Measurements from ENCODE around the gene KIAA2012.
"Not testable (repeated sequence)": the region's sequence is repeated elsewhere in the genome, so short reads cannot be mapped to it uniquely, and the experiment has no call there.

KIAA2012 gene

DNA sequence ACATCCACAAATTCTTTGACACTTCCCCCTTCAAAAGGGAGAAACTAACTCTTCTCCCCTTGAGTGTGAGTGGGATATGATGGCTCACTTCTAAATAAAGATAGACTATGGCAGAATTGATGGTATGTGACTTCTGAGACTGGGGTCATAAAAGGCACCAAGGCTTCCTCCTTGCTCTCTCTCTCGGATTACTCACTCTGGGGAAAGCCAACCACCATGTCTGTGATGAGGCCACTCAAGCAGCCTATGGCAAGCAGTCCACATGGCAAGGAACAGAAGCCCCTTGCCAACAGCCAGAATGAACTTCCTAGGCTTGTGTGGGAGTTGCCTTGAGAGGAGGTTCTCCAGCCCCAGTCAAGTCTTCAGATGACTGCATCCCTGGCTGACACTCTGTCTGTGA, 43.6 kb downstream of the KIAA2012 start:
- no peak for DNase-seq (ENCODE audit: low read depth)

- no peak for DNase-seq (ENCODE audit: low read depth)
These were observed 45.1 kb downstream of the KIAA2012 start for GRCh38 chr2:202118168-202118567.

- no peak for DNase-seq (ENCODE audit: low read depth)
These were observed 47.8 kb downstream of the KIAA2012 start for GRCh38 chr2:202120828-202121227.

DNA sequence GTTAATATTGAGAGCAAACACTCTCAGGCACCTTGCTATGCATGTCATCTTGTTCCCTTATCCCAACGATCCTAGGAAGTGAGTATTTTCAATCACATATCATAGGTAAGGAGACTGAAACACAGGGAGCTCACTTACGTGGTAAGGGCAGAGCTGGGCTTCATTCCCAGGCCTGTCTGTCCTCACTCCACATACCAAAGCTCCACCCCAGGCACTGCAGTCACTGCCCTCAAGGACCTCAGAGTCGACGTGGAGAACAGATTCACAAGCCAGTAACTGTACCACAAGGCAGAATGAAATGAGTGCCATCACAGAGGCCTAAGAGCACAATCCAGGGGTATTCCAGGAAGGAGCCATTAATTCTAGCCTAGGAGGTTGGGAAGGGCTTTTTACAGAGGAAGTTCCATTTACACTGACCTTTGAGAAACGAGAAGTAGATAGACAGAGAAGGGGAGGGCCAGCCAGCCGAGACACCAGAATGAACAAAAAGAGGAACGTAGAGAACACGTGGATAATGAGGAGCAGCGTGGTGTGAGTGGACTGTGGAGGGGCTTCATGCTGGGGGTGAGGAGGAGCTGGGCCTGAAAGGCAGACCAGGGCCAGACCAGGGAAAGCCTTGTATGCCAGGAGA, 48.6 kb downstream of the KIAA2012 start:
- no peak for DNase-seq (ENCODE audit: low read depth)

- no peak for DNase-seq (ENCODE audit: low read depth)
These were observed 49.1 kb downstream of the KIAA2012 start for GRCh38 chr2:202122163-202122540.

- no peak for DNase-seq (ENCODE audit: low read depth)
These were observed 50.1 kb downstream of the KIAA2012 start for GRCh38 chr2:202122980-202123720.

GRCh38 chr2:202124286-202124685, 51.2 kb downstream of the KIAA2012 start:
- no peak for DNase-seq (ENCODE audit: low read depth)

DNA sequence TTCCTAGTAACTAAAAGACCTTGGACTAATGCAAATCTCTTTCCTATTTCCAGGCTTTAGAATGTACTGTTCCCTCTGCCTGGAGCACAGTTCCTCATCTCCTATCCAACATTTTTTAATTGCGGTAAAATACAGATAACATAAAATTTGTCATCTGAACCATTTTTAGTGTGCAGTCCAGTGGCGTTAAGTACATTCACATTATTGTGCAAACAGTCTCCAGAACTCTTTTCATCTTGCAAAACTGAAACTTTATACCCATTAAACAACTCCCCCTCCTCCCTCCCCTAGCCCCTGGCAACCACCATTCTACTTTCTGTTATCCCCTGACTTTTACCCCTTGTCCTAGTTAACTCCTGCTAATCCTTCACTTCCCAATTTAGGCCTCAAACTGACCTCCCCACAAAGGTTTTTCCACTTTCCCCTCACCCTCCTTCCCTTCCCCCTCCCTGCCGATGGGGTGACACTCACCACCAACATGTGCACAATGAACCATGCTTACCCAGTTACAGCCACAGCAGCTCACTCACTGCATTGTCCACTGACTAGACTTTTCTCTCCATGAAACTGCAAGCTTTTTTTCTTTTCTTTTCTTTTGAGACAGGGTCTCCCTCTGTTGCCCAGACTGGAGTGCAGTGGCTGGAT, 54.8 kb downstream of the KIAA2012 start:
- DNase-seq (ENCODE audit: low read depth), result no peak

- DNase-seq (ENCODE audit: low read depth), result no peak
These were observed 56.8 kb downstream of the KIAA2012 start for GRCh38 chr2:202129841-202130240.

DNA sequence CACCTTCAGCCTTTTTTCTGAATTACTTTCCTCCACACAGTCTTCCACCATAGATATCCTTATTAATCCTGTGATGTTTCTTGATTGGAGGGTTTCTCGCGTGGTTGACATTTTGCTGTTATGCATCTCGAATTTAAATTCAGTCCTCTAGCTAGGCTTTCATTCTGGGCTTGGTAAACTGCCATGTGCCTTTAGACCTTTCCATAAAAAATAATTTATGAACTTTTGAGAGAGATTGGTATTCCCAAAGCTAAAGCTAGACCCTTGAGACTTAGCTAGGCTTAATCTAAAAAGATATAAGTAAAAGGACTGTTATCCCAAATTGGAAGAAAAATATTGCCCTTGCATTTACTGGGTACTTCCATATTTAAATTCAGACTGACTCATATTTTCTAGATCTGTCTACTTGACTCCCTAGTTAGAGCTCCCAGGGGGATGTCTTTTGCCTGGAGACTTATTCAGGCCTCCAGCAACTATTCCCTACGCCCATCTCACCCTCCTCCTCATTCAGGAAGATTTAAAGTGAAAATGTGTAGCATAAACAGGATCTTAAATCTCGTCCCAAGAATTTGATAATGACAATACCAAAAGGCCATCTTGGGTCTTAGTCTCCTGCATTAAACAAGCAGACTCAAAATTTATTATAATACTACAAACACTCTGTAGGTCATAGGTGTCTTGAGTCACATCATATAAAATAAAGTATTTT, 60.3 kb downstream of the KIAA2012 start:
- DNase-seq (ENCODE audit: low read depth), result no peak

GRCh38 chr2:202133909-202134265, 60.8 kb downstream of the KIAA2012 start:
- DNase-seq (ENCODE audit: low read depth), result no peak

DNA sequence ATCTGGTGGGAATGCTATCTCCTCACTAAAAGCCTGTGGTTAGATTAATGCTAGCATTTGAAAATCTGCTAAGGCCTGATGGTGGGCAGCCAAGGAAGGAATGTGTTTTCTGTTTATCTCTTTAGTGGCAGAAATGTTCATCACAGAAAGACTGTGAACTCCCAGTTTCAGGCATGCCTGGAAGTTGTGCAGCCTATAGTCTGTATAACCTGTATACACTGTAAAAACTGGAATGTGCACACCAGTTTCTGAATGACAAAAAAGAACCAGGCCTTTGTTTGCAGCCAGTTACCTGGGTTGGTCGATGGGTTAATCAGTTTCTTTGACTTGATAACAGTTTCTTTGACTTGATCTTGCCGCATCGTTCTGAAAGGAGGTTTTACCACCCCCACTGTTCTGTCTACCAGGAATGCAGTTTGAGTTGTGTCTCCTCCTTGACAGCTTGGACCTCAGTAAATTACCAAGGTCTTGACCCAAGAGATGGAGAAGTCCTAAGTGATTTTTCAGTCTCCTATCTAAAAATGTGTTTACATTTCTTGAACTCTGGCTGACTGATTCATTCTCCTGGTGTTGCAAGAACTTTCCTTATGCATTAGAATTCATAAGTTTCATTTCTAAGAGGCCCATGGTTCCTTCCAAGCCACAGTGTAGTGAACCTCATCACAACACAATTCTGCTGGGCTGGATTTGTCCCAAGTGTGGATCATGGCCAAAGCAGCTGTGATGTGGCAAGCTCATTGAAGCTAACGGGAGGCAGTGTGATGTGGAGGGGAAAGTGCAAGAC, 62.2 kb downstream of the KIAA2012 start:
- DNase-seq (ENCODE audit: low read depth), result no peak

DNA sequence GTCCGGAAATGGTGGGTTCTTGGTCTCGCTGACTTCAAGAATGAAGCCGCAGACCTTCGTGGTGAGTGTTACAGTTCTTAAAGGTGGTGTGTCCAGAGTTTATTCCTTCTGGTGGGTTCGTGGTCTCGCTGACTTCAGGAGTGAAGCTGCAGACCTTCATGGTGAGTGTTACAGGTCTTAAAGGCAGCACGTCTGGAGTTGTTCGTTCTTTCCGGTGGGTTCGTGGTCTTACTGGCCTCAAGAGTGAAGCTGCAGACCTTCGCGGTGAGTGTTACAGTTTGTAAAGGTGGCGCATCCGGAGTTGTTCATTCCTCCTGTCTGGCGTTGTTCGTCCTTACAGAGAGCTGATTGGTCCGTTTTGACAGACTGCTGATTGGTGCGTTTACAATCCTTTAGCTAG, 63.0 kb downstream of the KIAA2012 start:
- DNase-seq (ENCODE audit: low read depth), result not testable (repeated sequence)

DNA sequence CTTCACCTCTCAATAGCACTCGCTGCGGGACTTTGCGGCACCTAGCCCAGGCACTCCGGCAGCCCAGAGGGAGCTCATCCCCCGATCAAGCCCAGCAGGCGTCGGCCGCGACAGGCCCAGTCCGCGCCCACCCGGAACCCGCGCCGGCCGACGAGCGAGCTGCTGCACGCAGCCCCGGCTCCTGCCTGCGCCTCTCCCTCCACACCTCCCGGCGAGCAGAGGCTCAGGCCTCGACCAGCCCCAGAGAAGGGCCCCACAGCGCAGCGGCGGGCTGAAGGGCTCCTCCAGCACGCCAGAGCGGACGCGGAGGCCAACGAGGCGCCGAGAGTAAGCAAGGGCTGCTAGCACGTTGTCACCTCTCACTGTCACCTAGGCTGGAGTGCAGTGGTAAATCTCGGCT, 63.5 kb downstream of the KIAA2012 start:
- no peak for DNase-seq (ENCODE audit: low read depth)

DNA sequence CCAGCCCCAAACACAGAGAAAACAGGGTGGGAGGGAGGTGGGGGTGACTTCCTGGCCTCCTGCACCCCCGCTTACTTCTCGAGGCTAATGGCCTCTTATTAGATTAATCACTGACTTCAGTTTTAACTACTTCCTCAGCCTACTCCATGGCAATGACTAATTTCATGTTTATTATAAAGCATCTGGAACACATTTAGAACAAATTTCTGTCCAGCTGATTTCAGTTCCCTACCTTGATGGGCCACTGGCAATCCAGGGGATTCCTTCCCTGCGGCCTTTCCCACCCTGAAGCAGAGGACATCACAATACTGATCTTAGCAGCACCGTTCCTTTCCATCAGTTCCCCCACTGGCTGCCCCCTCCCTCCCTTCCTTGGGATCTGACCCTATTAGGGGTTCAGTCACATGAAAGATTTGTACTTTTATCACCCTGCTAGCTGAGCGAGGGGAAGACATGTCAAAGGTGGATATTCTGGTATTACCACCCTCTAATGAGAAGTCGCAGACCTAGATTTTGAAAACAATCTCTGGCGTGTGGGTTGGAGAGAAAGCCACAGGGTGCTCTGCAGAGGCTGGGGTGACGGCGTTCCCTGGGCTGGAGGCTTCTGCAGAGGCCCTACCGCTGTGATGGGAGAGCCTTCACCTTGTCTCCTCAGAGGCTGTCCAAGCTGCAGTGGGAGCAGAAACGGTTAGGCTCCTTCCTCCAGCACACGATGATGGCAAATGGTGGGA, 67.6 kb downstream of the KIAA2012 start:
- no peak for DNase-seq (ENCODE audit: low read depth)

- no peak for DNase-seq (ENCODE audit: low read depth)
These were observed 68.4 kb downstream of the KIAA2012 start for GRCh38 chr2:202141329-202141947.

DNA sequence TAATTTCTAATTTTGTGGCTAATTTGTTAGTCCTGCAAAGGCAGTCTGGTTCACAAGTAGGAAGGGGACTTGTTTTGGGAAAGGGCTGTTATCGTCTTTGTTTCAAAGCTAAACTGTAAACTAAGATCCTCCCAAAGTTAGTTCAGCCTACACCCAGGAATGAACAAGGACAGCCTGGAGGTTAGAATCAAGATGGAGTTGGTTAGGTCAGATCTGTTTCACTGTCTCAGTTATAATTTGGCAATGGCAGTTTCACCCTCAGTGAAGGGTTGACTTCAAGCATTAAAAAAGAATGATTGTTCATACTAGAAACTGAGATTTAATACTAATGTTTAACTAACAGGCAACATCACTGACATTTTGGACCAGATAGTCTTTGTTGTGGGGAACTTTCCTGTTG, 69.5 kb downstream of the KIAA2012 start:
- no peak for DNase-seq (ENCODE audit: low read depth)

DNA sequence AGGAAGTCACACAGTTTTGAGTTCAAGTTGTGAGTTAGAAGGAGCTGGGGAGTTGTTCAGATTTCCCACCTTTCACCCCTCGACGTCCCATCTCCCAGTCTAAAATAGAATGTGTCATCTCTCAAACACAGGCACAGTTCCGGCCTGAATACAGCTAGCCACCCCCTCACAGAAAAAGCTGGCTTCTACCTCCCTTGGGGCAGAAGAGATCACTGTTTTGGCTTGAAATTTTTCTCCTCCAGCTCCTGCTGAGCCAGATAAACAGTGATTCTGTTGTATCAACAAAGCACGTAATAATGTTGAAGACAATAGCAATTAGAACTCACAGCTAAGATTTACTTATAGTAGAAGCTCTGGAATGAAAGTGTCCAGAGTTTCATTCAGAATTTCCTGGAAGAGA, 74.7 kb downstream of the KIAA2012 start:
- DNase-seq (ENCODE audit: low read depth), result no peak

DNA sequence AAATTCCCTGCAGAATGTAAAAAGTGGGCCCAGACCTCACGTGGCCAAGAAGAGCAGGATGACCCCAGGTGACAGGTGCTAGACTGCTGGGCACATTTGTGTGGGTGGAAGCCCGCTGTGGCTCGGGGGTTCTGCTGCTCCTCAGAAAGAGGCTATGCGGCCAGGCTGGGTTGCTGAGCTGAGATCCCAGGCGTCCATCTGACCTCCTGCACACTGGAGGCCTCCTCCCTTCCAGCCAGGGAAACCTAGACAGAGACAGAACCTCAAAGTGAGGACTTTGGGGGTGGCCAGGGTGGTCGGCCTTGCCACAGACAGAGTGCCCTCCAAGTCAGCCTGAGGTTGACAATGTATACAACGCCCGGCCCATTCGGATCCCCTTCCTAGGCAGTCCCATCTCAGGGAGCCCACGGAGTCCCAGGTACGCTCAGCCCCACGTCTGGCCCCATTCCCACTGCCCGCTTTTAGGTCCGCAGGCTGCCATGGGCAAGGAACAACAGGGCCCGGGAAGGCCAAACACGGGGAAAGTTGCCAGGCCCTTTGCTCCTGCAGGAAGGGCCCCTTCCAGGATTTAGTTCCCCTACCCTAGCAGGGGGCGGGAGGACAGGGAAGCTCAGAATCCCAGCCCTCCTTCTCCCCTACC, 75.6 kb downstream of the KIAA2012 start:
- no peak for DNase-seq (ENCODE audit: low read depth)

- no peak for DNase-seq (ENCODE audit: low read depth)
These were observed 76.2 kb downstream of the KIAA2012 start for GRCh38 chr2:202149155-202149762.

Data from activated T-cell treated with anti-CD3 and anti-CD28 coated beads for 1 hour (primary cell).